K562 (cell line): ENCODE measurements around the gene ANK3. TPM values are rescaled to one million over a fixed set of nuclear protein-coding genes. Genes with fewer than 3 reads are reported as not detected.

Experiments
- CBFA2T2 ChIP-seq: fragments of 450-650 bp; conservative IDR thresholded peaks from 2 replicates; pipeline ENCODE4 v1.6.1; 2017; ENCODE audit warnings: mild to moderate bottlenecking
- CCNT2 ChIP-seq: IDR thresholded peaks from 2 replicates; pipeline ENCODE4 v1.6.1; 2011; ENCODE audit warnings: borderline replicate concordance, low read depth, mild to moderate bottlenecking, moderate library complexity, mixed read lengths, low read length; ENCODE audit not compliant: insufficient read length; ENCODE audit errors: extremely low read depth
- CTCF ChIP-seq, 3 experiments: IDR thresholded peaks in 2 of 3; conservative IDR thresholded peaks in 1 of 3; 2 replicates each; pipeline ENCODE4 v1.5.1; 2011 to 2012; ENCODE audit warnings: low read length in 3 of 3, mild to moderate bottlenecking in 3 of 3, control low read depth in 2 of 3, improper control_type of control experiment in 1 of 3, inconsistent platforms in 1 of 3, low read depth in 1 of 3, mixed read lengths in 1 of 3, moderate library complexity in 1 of 3; ENCODE audit not compliant: insufficient read depth in 2 of 3
- ETV6 ChIP-seq, 3 experiments: fragments of 150-350 bp in 1 of 3; sonication (generic) in 1 of 3; formaldehyde crosslinking in 1 of 3; IDR thresholded peaks; 2 replicates each; pipeline versions ENCODE4 v1.6.1 to v1.8.0; 2014 to 2022; ENCODE audit warnings: borderline replicate concordance in 2 of 3, low read depth in 2 of 3, antibody characterized with exemption in 1 of 3, low read length in 1 of 3, mild to moderate bottlenecking in 1 of 3, missing genetic modification reagents in 1 of 3
- FOXA3 ChIP-seq, 2 experiments: fragments of 450-650 bp in 1 of 2; sonication (generic) in 1 of 2; formaldehyde crosslinking; IDR thresholded peaks in 1 of 2; conservative IDR thresholded peaks in 1 of 2; 2 replicates each; pipeline versions ENCODE4 v1.4.0 to v1.8.0; 2020 to 2022; ENCODE audit warnings: mild to moderate bottlenecking in 2 of 2, missing genetic modification reagents in 1 of 2
- HNRNPUL1 ChIP-seq: fragments of 200-400 bp; formaldehyde crosslinking; IDR thresholded peaks from 2 replicates; pipeline ENCODE4 v1.6.1; 2017; ENCODE audit warnings: low read length
- JUN ChIP-seq, 2 experiments: sonication (generic) in 1 of 2; formaldehyde crosslinking in 1 of 2; IDR thresholded peaks; 2 replicates each; pipeline versions ENCODE4 v1.6.1 to v1.8.0; 2012 to 2022; ENCODE audit warnings: borderline replicate concordance in 2 of 2, mild to moderate bottlenecking in 2 of 2, improper control_type of control experiment in 1 of 2, low read depth in 1 of 2, low read length in 1 of 2, missing genetic modification reagents in 1 of 2
- KAT2B ChIP-seq: IDR thresholded peaks from one replicate; pipeline ENCODE4 v1.6.1; 2012; ENCODE audit warnings: low read depth, mild to moderate bottlenecking, control low read depth, inconsistent platforms, low read length, moderate library complexity
- MAFF ChIP-seq: IDR thresholded peaks from 2 replicates; pipeline ENCODE4 v1.6.1; 2012; ENCODE audit warnings: low read length, improper control_type of control experiment
- MAFK ChIP-seq: IDR thresholded peaks from 2 replicates; pipeline ENCODE4 v1.6.1; 2011; ENCODE audit warnings: low read length, improper control_type of control experiment
- NCOA1 ChIP-seq: fragments of 450-650 bp; IDR thresholded peaks from 2 replicates; pipeline ENCODE4 v1.6.1; 2016; ENCODE audit warnings: low read depth
- PCBP2 ChIP-seq: fragments of 200-400 bp; formaldehyde crosslinking; IDR thresholded peaks from 2 replicates; pipeline ENCODE4 v1.6.1; 2018; ENCODE audit warnings: low read length, low read depth, mild to moderate bottlenecking, moderate library complexity; ENCODE audit not compliant: poor library complexity, severe bottlenecking
- SNIP1 ChIP-seq: fragments of 450-650 bp; IDR thresholded peaks from 2 replicates; pipeline ENCODE4 v1.7.1; 2017; ENCODE audit warnings: low read depth, mild to moderate bottlenecking
- SP2 ChIP-seq: IDR thresholded peaks from 2 replicates; pipeline ENCODE4 v1.6.1; 2011; ENCODE audit warnings: mild to moderate bottlenecking, low read depth, low read length, moderate library complexity; ENCODE audit not compliant: poor library complexity, severe bottlenecking; ENCODE audit errors: extremely low read depth
- SREBF1 ChIP-seq: fragments of 150-350 bp; IDR thresholded peaks from 2 replicates; pipeline ENCODE4 v1.6.1; 2014; ENCODE audit warnings: antibody characterized with exemption, low read depth, low read length, borderline replicate concordance
- SRF ChIP-seq, 2 experiments: fragments of 250-450, 450-650 bp in 1 of 2; sonication (Bioruptor Pico) in 1 of 2; sonication (generic) in 1 of 2; formaldehyde crosslinking; IDR thresholded peaks; 2 replicates each; pipeline versions ENCODE4 v1.5.0 to v1.5.1; 2020 to 2022; ENCODE audit warnings: mild to moderate bottlenecking in 1 of 2, missing genetic modification reagents in 1 of 2
- YBX1 ChIP-seq: fragments of 450-650 bp; IDR thresholded peaks from 2 replicates; pipeline ENCODE4 v1.7.1; 2016; ENCODE audit warnings: mild to moderate bottlenecking
- ZNF316 ChIP-seq: fragments of 450-650 bp; IDR thresholded peaks from 2 replicates; pipeline ENCODE4 v1.6.1; 2016
- polyA plus RNA-seq, 8 experiments: library from polyadenylated mRNA; depleted of rRNA in 4 of 8; stranded (reverse) in 5 of 8; unstranded in 3 of 8; fragments of >200 nt; fragmentation: Nextera tagmentation in 2 of 8; fragmentation: Illumina TruSeq in 1 of 8; extraction: Ambion mirVana in 2 of 8; extraction: Trizol in 1 of 8; gene quantifications; 2 replicates each; pipeline versions ENCODE4 v1.2.1 to v1.2.3, GENCODE V29; 2011 to 2014; ENCODE audit warnings: inconsistent platforms in 1 of 8, missing spikeins in 1 of 8
- total RNA-seq, 7 experiments: library from RNA; depleted of rRNA in 6 of 7; stranded (reverse); fragments of >200 nt in 6 of 7; fragmentation: Illumina TruSeq in 2 of 7; extraction: Trizol in 2 of 7; gene quantifications; 2 replicates each; pipeline versions ENCODE4 v1.2.1 to v1.2.3, GENCODE V29; 2011 to 2021; ENCODE audit warnings: low replicate concordance in 1 of 7
- TF ChIP-seq, protein P1 (sequence below): fragments of 450-650 bp; IDR thresholded peaks from 2 replicates; pipeline ENCODE4 v1.7.0; 2016; ENCODE audit warnings: borderline replicate concordance
- TF ChIP-seq, protein P2 (sequence below): fragments of 250-450 bp; sonication (Bioruptor Pico); IDR thresholded peaks from 2 replicates; pipeline ENCODE4 v1.8.0; 2021; ENCODE audit warnings: mild to moderate bottlenecking, moderate library complexity

The ANK3 gene
- total and polyA plus RNA-seq, 9 of the 15 experiments (the other 6 are each of a cell fraction or from before 2014, with no cell fraction given): 10.0 to 32.3 (median 17.9) TPM

DNA sequence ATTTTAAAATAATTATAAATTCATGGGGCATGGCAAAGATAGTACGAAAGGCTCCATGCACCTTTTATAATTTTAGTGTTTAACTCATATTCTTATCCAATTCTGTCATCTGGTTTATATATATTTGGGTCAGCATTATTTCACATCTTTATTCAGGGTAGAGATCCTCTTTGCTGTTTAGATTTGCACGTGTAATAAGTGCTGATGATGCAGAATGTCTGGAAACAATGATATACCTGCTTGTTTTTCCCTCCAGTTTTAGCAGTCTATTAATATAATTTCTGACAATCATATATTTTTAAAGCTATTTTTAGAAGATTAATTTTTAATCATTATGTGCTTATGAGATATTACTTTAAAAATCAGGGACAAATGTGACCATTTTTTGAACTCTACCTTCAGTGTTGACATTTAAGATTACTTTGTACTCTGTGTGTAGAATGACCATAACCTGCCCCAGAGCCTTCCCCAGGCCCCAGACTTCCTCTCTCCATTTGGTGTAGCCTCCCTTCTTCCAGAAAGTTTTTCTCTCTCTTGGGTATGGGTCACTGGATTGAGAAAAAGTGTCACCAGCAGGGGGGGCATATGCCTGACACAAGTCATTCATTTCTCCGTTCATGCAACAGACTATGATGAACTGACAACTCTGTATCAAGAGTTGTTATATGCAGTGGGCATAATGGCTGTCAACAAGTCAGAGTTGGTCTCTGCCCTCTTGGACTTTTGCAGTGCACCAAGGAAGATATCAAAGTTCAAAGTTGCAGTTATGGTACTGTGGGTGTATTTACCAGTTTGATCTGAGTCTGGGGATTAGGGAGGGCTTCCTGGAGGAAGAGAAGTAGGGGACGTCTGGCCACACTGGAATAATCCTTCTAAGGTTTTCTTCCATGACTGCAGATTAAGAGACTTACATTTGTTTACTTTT, 290.7 kb downstream of the ANK3 start (continued):
- TF ChIP-seq, protein P1, sequence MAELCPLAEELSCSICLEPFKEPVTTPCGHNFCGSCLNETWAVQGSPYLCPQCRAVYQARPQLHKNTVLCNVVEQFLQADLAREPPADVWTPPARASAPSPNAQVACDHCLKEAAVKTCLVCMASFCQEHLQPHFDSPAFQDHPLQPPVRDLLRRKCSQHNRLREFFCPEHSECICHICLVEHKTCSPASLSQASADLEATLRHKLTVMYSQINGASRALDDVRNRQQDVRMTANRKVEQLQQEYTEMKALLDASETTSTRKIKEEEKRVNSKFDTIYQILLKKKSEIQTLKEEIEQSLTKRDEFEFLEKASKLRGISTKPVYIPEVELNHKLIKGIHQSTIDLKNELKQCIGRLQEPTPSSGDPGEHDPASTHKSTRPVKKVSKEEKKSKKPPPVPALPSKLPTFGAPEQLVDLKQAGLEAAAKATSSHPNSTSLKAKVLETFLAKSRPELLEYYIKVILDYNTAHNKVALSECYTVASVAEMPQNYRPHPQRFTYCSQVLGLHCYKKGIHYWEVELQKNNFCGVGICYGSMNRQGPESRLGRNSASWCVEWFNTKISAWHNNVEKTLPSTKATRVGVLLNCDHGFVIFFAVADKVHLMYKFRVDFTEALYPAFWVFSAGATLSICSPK: no peak
- TF ChIP-seq MAFK (peak; percentile 89), MAFF (peak; percentile 89), FOXA3 (CRISPR knock-in tag; conservative IDR thresholded peaks at IDR 0.05 in 1 of 2, IDR thresholded peaks at IDR 0.05 in 1 of 2) (no peak), CCNT2 (no peak), PCBP2 (no peak), SREBF1 (no peak), SNIP1 (no peak), NCOA1 (no peak), CBFA2T2 (no peak), KAT2B (no peak), JUN (IDR thresholded peaks at IDR 0.05; ENCODE audit: borderline replicate concordance, low read depth, low read length) (no peak), JUN (CRISPR knock-in tag; IDR thresholded peaks at IDR 0.05; ENCODE audit: borderline replicate concordance) (no peak), ETV6 (IDR thresholded peaks at IDR 0.05; ENCODE audit: borderline replicate concordance in 1 of 2, low read depth in 2 of 2, low read length in 1 of 2) (no peak), ETV6 (CRISPR knock-in tag; IDR thresholded peaks at IDR 0.05; ENCODE audit: borderline replicate concordance) (no peak), SP2 (no peak), HNRNPUL1 (no peak), ZNF316 (peak; percentile 91), SRF (CRISPR knock-in tag; IDR thresholded peaks at IDR 0.05) (no peak), YBX1 (no peak), CTCF (IDR thresholded peaks at IDR 0.05 in 2 of 3, conservative IDR thresholded peaks at IDR 0.05 in 1 of 3; ENCODE audit: insufficient read depth in 2 of 3, low read depth in 1 of 3, low read length in 3 of 3) (peak; percentile 50 to 63 (median 51))
- TF ChIP-seq, protein P2, sequence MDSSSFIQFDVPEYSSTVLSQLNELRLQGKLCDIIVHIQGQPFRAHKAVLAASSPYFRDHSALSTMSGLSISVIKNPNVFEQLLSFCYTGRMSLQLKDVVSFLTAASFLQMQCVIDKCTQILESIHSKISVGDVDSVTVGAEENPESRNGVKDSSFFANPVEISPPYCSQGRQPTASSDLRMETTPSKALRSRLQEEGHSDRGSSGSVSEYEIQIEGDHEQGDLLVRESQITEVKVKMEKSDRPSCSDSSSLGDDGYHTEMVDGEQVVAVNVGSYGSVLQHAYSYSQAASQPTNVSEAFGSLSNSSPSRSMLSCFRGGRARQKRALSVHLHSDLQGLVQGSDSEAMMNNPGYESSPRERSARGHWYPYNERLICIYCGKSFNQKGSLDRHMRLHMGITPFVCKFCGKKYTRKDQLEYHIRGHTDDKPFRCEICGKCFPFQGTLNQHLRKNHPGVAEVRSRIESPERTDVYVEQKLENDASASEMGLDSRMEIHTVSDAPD (CRISPR knock-in tag): no peak
